Measurements from ENCODE around the gene ZNF74. TPM values are rescaled to one million over a fixed set of nuclear protein-coding genes. Genes with fewer than 3 reads are reported as not detected.

Gene ZNF74
- polyA plus RNA-seq, 2 of the 4 experiments (the other 2 are of a cell fraction): 4.3 to 7.4 TPM

- TF ChIP-seq BHLHE40 (IDR thresholded peaks at IDR 0.05; ENCODE audit: low read depth, low read length): no peak
- no peak for TF ChIP-seq HMGXB4 (CRISPR knock-in tag; IDR thresholded peaks at IDR 0.05; ENCODE audit: borderline replicate concordance)
Observed at GRCh38 chr22:20386972-20387371, 7.0 kb upstream of the ZNF74 start (continued).

- no peak overlapping the region for H3K4me2 ChIP-seq
- FAIRE-seq (no peak), DNase-seq (ENCODE audit: low read depth in 1 of 2, low spot score in 1 of 2) (no peak), ATAC-seq (no peak)
- H3K9me3 ChIP-seq: no peaks in the 10 kb centered on the region
- POLR2A ChIA-PET: no interaction called here
- H3K27ac ChIP-seq: no peak overlapping the region
- H3K4me3 ChIP-seq: no peak overlapping the region
- TF ChIP-seq E2F6 (IDR thresholded peaks at IDR 0.05; ENCODE audit: borderline replicate concordance, low read depth) (no peak), FOXS1 (CRISPR knock-in tag; IDR thresholded peaks at IDR 0.05) (no peak), GATA3 (IDR thresholded peaks at IDR 0.05; ENCODE audit: borderline replicate concordance) (no peak), ELK1 (IDR thresholded peaks at IDR 0.05; ENCODE audit: low read depth, low read length) (no peak), ATOH8 (CRISPR knock-in tag; IDR thresholded peaks at IDR 0.05; ENCODE audit: low read depth) (no peak), MAFK (IDR thresholded peaks at IDR 0.05; ENCODE audit: partially characterized antibody) (no peak), ZNF302 (CRISPR knock-in tag; IDR thresholded peaks at IDR 0.05) (no peak), ZSCAN20 (CRISPR knock-in tag; IDR thresholded peaks at IDR 0.05) (no peak), TP53 (CRISPR knock-in tag; IDR thresholded peaks at IDR 0.05) (no peak), BCL3 (IDR thresholded peaks at IDR 0.05) (no peak), NFE2L2 (conservative IDR thresholded peaks at IDR 0.05; ENCODE audit: low read length) (no peak), POLR2AphosphoS2 (conservative IDR thresholded peaks at IDR 0.05; ENCODE audit: low read length) (no peak), HEYL (CRISPR knock-in tag; IDR thresholded peaks at IDR 0.05) (no peak), MAX (IDR thresholded peaks at IDR 0.05) (no peak), JUNB (IDR thresholded peaks at IDR 0.05) (no peak)
- no peaks in the 10 kb centered on the region for H3K4me1 ChIP-seq
- CTCF ChIA-PET: no interaction called here
Observed at GRCh38 chr22:20388200-20388599, 5.8 kb upstream of the ZNF74 start.

GRCh38 chr22:20389288-20389687 is 4.7 kb upstream of the ZNF74 start:
- no peak for FAIRE-seq
- Histone ChIP-seq H3K4me2 (no peak overlapping the region), H3K27ac (no peak overlapping the region), H3K4me1 (0 out of 3 replicates have a peak, but pooled peaks cover 4% of the 10 kb centered on the region), H3K9me3 (no peaks in the 10 kb centered on the region), H3K4me3 (no peak overlapping the region)
- DNase-seq (ENCODE audit: low read depth in 1 of 2, low spot score in 1 of 2): no peak
- TF ChIP-seq HOXA7 (CRISPR knock-in tag; IDR thresholded peaks at IDR 0.05) (no peak), CHD4 (IDR thresholded peaks at IDR 0.05; ENCODE audit: borderline replicate concordance) (no peak), FOSB (CRISPR knock-in tag; IDR thresholded peaks at IDR 0.05) (no peak), RNF2 (IDR thresholded peaks at IDR 0.05; ENCODE audit: borderline replicate concordance, low read depth) (no peak), NPAS2 (CRISPR knock-in tag; IDR thresholded peaks at IDR 0.05; ENCODE audit: borderline replicate concordance) (no peak), RCOR1 (IDR thresholded peaks at IDR 0.05; ENCODE audit: low read depth, low read length) (no peak), TP53 (CRISPR knock-in tag; IDR thresholded peaks at IDR 0.05) (no peak), MAX (IDR thresholded peaks at IDR 0.05) (no peak), EHF (CRISPR knock-in tag; IDR thresholded peaks at IDR 0.05) (no peak)
- no peak for ATAC-seq
- CTCF ChIA-PET: no interaction called here
- WGBS (ENCODE audit: missing lambda C conversion rate): 79% methylated on average over 6 of the region's 6 CpGs
- POLR2A ChIA-PET: no interaction called here
